ENCODE data around the gene ITPR1.
"Not testable (repeated sequence)": the region's sequence is repeated elsewhere in the genome, so short reads cannot be mapped to it uniquely, and the experiment has no call there.

ITPR1 gene

DNA sequence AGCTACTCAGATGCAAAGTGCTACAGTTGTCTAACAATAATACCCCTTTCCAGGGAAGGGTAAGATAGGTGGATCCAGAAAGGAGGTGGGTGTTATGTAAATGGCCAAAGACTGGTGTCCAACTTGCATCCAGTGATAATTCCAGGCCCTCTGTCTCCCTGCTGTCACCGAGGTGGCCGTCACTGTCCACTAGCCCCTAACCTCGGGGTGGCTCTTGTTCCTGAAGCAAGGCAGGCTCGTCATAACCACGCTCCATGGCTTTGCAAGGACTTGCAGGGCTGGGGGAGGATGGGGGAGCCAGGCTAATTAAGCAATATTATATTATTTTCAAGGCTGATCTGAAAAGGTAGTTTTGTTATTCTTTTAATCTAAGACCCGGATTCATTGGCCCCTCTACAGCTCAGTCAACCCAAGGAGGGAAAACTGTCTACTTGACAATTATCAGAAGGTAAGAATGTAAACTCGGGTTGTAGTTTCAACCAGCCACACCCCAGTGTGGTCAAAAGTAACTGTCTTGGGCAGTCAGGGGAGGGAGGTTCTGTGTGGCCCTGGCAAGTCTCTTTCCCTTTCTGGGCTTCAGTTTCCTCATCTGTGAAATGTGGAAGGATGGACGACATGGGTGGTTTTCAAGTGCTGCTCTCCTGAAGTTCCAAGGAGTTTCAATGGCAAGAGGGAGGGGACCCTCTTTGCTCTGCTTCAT, 266.0 kb downstream of the ITPR1 start:
- DNase-seq (ENCODE audit: low read depth) = no peak

DNA sequence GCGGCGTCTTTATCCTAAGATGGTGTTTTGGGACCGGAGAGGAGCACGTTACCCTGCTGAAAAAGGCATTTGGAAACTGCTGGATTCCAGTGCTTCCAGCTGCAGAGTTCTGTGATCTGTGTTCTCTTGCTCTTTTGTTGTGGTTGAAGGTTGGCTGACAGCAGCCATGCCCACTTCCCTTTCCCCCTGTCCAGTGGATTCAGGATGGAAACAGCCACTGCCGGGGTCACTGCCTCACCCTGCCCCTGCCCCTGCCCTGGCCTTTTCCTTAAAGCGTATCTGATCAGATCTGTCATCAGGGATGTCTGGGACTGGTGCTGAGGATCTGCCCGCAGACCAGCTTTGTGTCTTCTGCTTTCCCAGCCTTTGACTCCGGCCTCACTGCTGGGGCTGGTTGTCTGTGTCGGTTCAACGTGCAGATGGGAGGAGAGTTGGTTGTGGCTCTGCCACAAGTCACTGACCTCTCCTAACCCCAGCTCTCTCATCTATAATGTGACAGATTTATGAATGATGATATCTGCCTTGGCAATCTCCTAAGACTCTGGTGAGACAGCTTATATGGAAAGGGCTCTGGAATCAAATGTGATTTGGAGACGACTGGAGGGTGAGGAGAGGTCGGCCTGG, 266.7 kb downstream of the ITPR1 start:
- DNase-seq (ENCODE audit: low read depth) = no peak

DNA sequence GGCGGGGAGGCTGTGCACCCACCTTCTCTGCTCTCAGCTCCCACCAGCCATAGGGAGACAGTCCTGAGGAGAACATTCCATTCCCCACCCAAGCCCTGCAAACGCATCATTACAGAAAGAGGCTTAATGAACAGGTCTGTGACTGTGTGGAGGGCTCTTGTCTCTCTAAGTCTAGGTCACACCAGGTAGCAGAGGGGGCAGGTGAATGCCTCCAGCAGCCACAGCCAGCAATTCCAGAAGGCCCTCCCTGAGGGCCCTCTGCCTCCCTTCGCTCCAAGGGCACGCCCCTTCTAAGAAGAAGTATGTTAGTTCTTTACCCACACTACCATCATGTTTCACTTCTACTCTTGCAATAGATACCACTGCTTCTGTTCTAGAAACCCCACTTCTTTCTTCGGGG, 268.6 kb downstream of the ITPR1 start:
- DNase-seq (ENCODE audit: low read depth) = no peak

DNA sequence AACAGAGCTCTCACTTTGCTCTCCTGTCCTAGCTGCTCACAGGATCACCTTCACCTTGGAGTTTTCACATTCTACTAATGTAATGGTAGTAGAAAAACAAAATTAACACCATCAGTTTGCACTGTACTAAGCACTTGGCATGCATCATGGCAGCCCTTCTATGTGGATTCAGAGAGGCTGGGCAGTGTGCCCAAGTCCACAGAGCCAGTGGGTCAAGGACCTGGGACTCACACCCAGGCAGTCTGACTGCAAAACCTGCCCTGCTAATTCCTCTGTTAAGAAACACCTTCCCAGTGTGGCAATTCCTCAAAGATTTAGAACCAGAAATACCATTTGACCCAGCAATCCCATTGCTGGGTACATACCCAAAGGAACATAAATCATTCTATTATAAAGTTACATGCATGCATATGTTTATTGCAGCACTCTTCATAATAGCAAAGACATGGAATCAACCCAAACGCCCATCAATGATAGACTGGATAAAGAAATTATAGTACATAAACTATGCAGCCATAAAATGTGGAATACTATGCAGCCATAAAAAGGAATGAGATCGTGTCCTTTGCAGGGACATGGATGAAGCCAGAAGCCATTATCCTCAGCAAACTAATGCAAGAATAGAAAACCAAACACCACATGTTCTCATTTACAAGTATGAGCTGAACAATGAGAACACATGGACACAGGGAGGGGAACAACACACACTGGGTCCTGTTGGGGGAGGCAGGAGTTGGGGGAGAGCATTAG, 269.5 kb downstream of the ITPR1 start:
- not testable (repeated sequence) for DNase-seq (ENCODE audit: low read depth)

GRCh38 chr3:4763604-4764247, 270.6 kb downstream of the ITPR1 start:
- no peak for DNase-seq (ENCODE audit: low read depth)

- no peak for DNase-seq (ENCODE audit: low read depth)
Measured at GRCh38 chr3:4765212-4765611, 272.1 kb downstream of the ITPR1 start.

DNA sequence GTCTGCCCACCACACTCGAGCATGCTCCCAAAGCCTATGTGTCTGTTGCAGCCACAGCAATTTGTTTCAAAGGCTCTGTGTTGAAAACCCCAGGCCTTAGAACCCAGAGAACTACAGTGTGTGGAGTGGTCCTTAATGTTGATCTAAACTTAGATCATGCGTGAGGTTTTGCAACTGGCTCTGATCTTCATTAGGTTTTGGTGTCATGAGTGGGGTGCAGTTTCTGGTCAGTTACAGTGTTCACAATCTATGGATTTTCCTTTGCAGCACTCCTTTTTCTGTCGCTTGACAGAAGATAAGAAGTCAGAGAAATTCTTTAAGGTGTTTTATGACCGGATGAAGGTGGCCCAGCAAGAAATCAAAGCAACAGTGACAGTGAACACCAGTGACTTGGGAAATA, 273.1 kb downstream of the ITPR1 start:
- no peak for DNase-seq (ENCODE audit: low read depth)

DNA sequence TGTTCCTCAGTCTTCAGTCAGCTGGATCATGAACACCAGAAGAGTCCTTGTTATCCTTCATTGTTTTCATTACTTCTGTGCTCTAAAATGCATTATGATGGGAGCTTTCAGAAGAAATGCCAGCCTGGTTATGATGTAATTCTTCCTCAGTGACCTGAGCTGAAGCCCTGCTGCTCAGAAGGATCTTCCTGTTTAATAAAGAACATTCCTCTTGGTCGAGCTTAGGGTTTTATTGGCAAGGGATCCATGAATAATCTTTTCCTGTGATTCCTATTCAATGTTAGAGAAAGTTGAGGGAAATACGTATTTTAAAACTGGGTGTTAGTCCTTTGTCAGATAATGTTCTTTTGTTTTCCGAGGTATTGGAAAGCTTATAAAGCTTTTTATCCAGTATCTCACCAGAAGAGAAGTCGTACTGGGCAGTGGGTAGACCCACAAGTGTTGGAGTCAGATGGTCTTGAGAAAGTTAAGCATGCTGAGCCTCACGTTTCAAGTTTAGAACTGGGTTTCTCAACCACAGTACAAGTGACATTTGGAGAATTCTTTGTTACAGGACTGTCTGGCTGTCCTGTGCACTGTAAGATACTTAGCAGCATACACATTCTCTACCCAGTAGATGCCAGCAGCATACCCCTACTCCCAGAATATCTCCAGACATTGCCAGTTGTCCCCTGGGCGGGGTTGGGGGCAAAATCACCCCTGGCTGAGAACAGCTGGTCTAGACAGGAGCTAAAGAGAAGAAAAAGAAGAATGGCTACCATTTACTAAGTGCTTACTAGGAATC, 273.8 kb downstream of the ITPR1 start:
- no peak for DNase-seq (ENCODE audit: low read depth)

DNA sequence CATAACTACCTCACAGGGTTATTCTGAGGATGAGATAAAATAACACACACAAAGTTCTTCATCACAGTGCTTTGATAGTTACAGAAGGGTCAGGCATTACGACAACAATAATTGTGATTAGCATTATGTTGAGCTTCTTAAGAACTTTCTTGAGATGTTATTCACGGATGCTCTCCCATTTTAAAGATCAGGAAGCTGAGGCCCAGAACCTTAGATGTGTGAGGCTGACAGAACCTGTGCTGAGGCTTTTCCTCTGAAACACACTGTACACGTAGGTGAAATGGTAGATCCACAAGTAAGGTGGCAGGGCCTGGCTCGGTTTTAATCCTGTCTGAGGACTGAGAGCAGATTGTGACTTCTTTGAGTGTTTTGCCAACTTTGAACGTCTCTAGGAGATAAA, 274.9 kb downstream of the ITPR1 start:
- DNase-seq (ENCODE audit: low read depth) = no peak

- no peak for DNase-seq (ENCODE audit: low read depth)
Measured at GRCh38 chr3:4768521-4768920, 275.4 kb downstream of the ITPR1 start.

DNA sequence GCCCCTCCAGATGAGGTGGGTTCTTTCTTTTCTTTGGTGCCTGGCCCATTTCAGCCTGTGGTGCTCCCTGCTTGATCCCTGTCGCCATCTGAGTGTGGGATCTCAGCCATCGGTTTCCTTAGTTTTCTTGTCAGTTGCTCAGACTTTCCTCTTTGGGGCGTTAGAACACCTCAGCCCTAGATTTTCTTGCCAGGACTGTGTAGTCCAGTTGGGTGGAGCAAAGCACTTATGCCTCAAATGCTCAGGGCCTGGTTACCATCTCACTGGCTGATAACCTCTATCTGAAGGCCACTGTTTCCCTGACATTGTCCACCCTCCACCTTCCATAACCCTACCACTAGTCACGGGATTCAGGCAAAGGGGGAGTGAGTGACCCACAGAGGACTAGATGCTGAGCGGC, 277.4 kb downstream of the ITPR1 start:
- no peak for DNase-seq (ENCODE audit: low read depth)

DNA sequence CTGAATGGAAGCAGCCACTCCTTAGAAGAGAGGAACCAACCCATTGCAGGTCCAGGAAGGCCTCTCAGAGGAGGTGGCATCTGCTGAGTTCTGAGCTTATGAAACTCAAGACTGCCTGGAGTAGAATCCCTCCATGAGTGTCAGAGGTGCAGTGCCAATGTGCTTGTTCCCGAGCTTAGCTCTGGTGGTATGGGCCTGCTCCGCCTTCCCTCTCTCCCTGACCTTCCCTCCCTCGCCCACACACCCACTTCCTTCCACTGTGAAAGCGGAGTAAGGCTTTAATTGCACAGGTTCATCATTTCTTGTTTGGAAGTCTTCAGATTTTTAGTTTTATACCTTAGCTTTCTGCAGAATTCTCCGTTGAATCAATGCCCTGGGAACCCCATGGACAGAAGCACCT, 278.1 kb downstream of the ITPR1 start:
- DNase-seq (ENCODE audit: low read depth) = no peak

- no peak for DNase-seq (ENCODE audit: low read depth)
Measured at GRCh38 chr3:4772171-4772804, 279.1 kb downstream of the ITPR1 start.

- DNase-seq (ENCODE audit: low read depth) = no peak
Measured at GRCh38 chr3:4772858-4773257, 279.7 kb downstream of the ITPR1 start.

DNA sequence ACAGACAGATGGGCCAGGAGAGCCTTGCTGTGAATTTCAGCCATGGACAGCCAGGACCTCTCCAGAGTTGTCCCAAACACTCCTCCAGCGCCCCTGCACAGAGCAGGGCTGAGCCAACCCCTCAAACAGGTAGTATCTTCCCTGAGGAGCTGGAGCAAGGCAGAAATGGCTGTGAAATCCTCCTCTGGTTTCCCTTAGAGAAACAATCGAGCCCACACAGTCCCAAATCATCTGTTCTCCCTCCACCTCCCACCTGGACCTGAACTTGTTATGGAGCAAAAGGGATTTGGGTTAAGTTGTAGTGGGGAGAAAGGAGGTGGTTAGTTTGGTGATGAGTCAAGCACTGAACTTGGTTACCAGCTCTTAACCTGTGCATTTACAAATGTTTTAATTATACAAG, 280.4 kb downstream of the ITPR1 start:
- DNase-seq (ENCODE audit: low read depth) = no peak

DNA sequence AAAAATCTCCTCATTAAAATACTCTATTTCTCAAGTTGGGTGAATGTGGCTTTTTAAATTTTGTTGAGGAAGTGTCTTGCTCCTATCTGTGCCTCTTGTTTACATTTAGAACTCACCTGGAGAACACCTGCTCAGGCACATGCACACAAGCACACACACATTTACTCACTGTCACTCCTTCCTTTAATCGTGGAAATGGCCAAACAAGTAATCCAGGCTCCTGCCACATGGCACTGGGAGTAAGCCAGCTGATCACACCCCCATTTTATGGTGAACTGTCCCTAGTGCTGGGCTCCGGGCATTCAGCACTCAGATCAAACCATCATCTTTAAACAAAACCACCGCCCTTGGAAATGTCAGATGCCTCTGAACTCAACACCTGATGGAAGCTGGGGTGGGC, 281.4 kb downstream of the ITPR1 start:
- no peak for DNase-seq (ENCODE audit: low read depth)

DNA sequence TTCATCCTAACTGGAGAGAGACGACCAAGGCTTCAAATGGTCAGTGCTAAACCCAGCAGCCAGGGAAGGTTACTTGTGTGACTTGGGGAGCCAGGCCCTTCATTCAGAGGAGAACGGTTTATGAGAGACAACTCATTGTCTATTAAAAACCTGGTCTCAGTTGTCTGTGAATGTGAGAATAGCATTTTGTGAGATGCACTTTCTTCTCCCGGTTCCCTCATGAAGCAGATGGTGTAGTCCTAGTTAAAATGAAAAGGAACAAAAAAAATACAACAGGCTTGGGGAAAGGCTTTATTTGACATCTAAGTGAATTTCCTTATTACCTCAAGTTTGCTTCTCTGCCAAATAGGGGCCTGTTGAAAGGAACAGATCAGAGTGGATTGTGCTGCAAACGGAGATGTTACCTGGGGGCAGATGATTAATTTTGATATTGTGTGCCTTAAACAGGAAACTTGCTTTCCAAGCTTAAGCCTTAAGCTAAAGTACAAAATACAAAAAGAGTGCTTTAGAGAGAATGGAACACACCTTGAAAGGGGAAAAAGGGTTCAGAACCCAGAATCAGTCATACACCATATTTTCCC, 283.3 kb downstream of the ITPR1 start:
- no peak for DNase-seq (ENCODE audit: low read depth)

DNA sequence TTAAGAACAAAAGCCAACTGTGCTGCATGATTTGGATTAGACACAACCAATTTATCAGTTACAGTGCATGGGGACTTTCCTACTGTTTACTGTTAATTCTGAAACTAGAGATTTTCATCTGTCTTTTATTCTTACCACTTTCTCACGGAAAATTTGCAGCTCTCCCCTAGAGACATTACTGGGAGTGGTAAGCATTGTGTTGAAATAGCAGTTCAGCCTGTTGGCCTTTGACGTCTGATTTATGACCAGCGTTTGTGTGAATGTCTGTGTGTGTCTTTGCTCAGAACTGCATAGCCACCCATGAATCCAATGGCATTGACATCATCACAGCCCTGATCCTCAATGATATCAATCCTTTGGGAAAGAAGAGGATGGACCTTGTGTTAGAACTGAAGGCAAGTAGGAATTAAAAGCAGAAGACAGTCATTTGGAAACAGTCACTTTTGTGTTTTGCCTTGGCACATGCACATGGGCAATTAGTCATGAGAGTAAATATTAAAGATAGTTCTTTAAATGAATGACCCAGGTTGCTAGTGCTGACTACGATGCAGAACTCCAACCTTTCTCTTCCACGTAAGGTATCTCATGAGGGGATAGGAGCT, 283.9 kb downstream of the ITPR1 start:
- no peak for DNase-seq (ENCODE audit: low read depth)

GRCh38 chr3:4778119-4778518, 285.0 kb downstream of the ITPR1 start:
- DNase-seq (ENCODE audit: low read depth) = no peak

DNA sequence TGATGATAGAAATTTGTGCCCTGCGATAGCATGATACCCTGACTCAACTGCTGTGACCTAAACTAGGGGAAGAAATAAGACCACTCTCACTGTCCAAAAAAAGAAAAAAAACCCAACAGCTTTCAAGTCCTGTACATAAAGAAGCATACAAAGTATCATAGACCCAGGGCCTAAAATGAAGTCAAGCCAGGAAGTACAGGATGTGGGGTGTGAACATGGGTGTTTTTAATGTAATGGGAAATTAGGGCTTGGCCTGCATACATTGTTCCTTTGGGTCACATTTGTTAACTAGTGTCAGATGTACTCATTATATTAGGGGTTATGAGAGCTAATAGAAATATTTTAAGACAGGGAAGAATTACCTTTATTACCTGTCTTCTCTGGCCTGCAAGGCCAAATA, 285.6 kb downstream of the ITPR1 start:
- DNase-seq (ENCODE audit: low read depth) = no peak

GRCh38 chr3:4780545-4780957, 287.4 kb downstream of the ITPR1 start:
- no peak for DNase-seq (ENCODE audit: low read depth)
